Measurements from ENCODE around the gene UBE2D2. TPM values are rescaled to one million over a fixed set of nuclear protein-coding genes. Genes with fewer than 3 reads are reported as not detected.

Gene UBE2D2
- total and polyA plus RNA-seq, 10 of the 15 experiments (the other 5 are each of a cell fraction or from before 2014, with no cell fraction given) = 58.6 to 245 (median 128) TPM

- 66% methylated on average over 10 of the region's 13 CpGs for WGBS (ENCODE audit: insufficient coverage, insufficient replicate concordance, low lambda C conversion rate, missing lambda C conversion rate)
- H3K4me3 ChIP-seq = peak overlapping the region; percentile 66; the same call in 1 of the 2 replicates
- H2AFZ ChIP-seq (ENCODE audit: control insufficient read depth, low read depth, low read length) = no peak overlapping the region
- peak overlapping the region; percentile 40; the same call in 1 of the 2 replicates for H3K9ac ChIP-seq (ENCODE audit: control insufficient read depth, insufficient read depth, low read length)
- peak overlapping the region; percentile 91 for H3K27ac ChIP-seq (ENCODE audit: control insufficient read depth, insufficient read depth)
- 0 out of 2 replicates have a peak, but pooled peaks cover 4% of the 10 kb centered on the region for H4K20me1 ChIP-seq (ENCODE audit: control insufficient read depth, insufficient read depth)
- FAIRE-seq (no peak), ATAC-seq (no peak), DNase-seq (ENCODE audit: low read depth, low spot score) (no peak)
- H3K4me1 ChIP-seq (ENCODE audit: control insufficient read depth, insufficient read depth, low read length) = peaks cover 81% of the 10 kb centered on the region
- no peaks in the 10 kb centered on the region for H3K9me3 ChIP-seq (replicated peaks; ENCODE audit: control insufficient read depth, insufficient read depth, low read length)
- POLR2A ChIA-PET = interaction anchor here (0.6 to 6.8 kb wide), 10 partner anchors 8 to 405 kb away, joined by 3 to 127 read pairs (median 7); no protein-coding TSS in a partner anchor
- RAD21 ChIA-PET (ENCODE audit: unreplicated experiment) = interaction anchor here (0.8 to 10.9 kb wide), 9 partner anchors 12 to 125 kb away, joined by 3 to 265 read pairs (median 4); no protein-coding TSS in a partner anchor
- TF ChIP-seq BCL11A (IDR thresholded peaks at IDR 0.05; ENCODE audit: low read depth, low read length) (no peak), CTCF (IDR thresholded peaks at IDR 0.05 in 2 of 3, conservative IDR thresholded peaks at IDR 0.05 in 1 of 3; ENCODE audit: control insufficient read depth in 2 of 3, extremely low read depth in 1 of 3, insufficient read depth in 1 of 3, low read depth in 3 of 3, low read length in 3 of 3) (peak in 1 of 3 experiments; percentile 3; a peak in 1 of 6 replicates), HDAC2 (IDR thresholded peaks at IDR 0.05) (no peak), FOS (IDR thresholded peaks at IDR 0.05; ENCODE audit: borderline replicate concordance, extremely low read depth, insufficient read length) (no peak), MAX (IDR thresholded peaks at IDR 0.05; ENCODE audit: low read depth, low read length) (no peak)
- TF ChIP-seq, protein P1, sequence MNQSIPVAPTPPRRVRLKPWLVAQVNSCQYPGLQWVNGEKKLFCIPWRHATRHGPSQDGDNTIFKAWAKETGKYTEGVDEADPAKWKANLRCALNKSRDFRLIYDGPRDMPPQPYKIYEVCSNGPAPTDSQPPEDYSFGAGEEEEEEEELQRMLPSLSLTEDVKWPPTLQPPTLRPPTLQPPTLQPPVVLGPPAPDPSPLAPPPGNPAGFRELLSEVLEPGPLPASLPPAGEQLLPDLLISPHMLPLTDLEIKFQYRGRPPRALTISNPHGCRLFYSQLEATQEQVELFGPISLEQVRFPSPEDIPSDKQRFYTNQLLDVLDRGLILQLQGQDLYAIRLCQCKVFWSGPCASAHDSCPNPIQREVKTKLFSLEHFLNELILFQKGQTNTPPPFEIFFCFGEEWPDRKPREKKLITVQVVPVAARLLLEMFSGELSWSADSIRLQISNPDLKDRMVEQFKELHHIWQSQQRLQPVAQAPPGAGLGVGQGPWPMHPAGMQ (IDR thresholded peaks at IDR 0.05; ENCODE audit: borderline replicate concordance) = no peak
- H3K79me2 ChIP-seq (ENCODE audit: control insufficient read depth, insufficient read depth, low read length) = peaks cover 95% of the 10 kb centered on the region
- H3K36me3 ChIP-seq (ENCODE audit: control insufficient read depth in 2 of 2, insufficient read depth in 2 of 2, low read length in 1 of 2) = no peaks in the 10 kb centered on the region; a peak in 2 of 4 replicates
- CTCF ChIA-PET = interaction anchor here (1.0 to 9.3 kb wide), 8 partner anchors 11 to 236 kb away, joined by 3 to 201 read pairs (median 10); no protein-coding TSS in a partner anchor
- BruUV-seq (replicated peaks) = no TSS peak
- intact Hi-C loops (cut with micrococcal nuclease; ENCODE audit: unreplicated experiment) = loop anchor here (5.0 kb wide), 2 partner anchors 37 to 92 kb away; no protein-coding TSS in a partner anchor
- peak overlapping the region; percentile 98; the same call in 1 of the 2 replicates for H3K4me2 ChIP-seq (ENCODE audit: control insufficient read depth, insufficient read depth)
- SMC1A ChIA-PET (ENCODE audit: uncharacterized antibody, unreplicated experiment) = interaction anchor here (1.1 to 9.6 kb wide), 7 partner anchors 11 to 109 kb away, joined by 3 to 175 read pairs (median 4); no protein-coding TSS in a partner anchor
- in situ Hi-C loops (cut with MboI) = no loop called here
- no peaks in the 10 kb centered on the region for H3K27me3 ChIP-seq (replicated peaks in 1 of 2; ENCODE audit: control insufficient read depth in 2 of 2, insufficient read depth in 2 of 2, low read length in 1 of 2)
These were observed 93.8 kb downstream of the UBE2D2 start for GRCh38 chr5:139654871-139655491.
